Testis (tissue), 2 donors: ENCODE data around the gene TIMP2.

Experiments used
- CTCF ChIP-seq, 3 experiments: fragments of 450-650 bp in 2 of 3; fragments of 200-600 bp in 1 of 3; sonication (generic) in 1 of 3; IDR thresholded peaks; one replicate each; pipeline ENCODE4 v1.5.1; 2016 to 2019; ENCODE audit warnings: antibody characterized with exemption in 3 of 3, mild to moderate bottlenecking in 2 of 3, moderate library complexity in 1 of 3
- POLR2A ChIP-seq: fragments of 450-650 bp; IDR thresholded peaks from one replicate; pipeline ENCODE4 v1.6.1; 2017; ENCODE audit warnings: antibody characterized with exemption, mild to moderate bottlenecking, moderate library complexity

GRCh38 chr17:78853926-78854394, 71.2 kb downstream of the TIMP2 start:
- no peak for TF ChIP-seq POLR2A
- TF ChIP-seq CTCF (IDR thresholded peaks at IDR 0.05): no peak
